GM19397 (cell line): Measurements from ENCODE around the gene MMP25.

Source experiments
- ATAC-seq: cut with Tn5 transposase; IDR thresholded peaks from one replicate; pipeline ENCODE4 v1.9.1; 2021; ENCODE audit warnings: mild to moderate bottlenecking, moderate library complexity; ENCODE audit not compliant: unreplicated experiment

The MMP25 gene

GRCh38 chr16:3089717-3090592 is 43.6 kb downstream of the MMP25 start:
- no peak for ATAC-seq

- ATAC-seq: no peak
Observed at GRCh38 chr16:3091551-3091950, 45.2 kb downstream of the MMP25 start.

- no peak for ATAC-seq
Observed at GRCh38 chr16:3092501-3092941, 46.2 kb downstream of the MMP25 start.

- ATAC-seq: no peak
Observed at GRCh38 chr16:3094289-3095027, 48.1 kb downstream of the MMP25 start.

- peak; percentile 57 for ATAC-seq
Observed at GRCh38 chr16:3095869-3096268, 49.5 kb downstream of the MMP25 start.

- ATAC-seq: no peak
Observed at GRCh38 chr16:3096362-3096761, 50.0 kb downstream of the MMP25 start.

GRCh38 chr16:3097266-3097665 is 50.9 kb downstream of the MMP25 start:
- ATAC-seq: no peak

- no peak for ATAC-seq
Observed at GRCh38 chr16:3098459-3099394, 52.4 kb downstream of the MMP25 start, which contains the start of gene ZSCAN10. Gene ZSCAN10 (minus strand): TSS chr16:3099294. CDS start chr16:3092937, 6,357 bp downstream.

GRCh38 chr16:3099395-3099731 is 53.0 kb downstream of the MMP25 start:
- no peak for ATAC-seq

- ATAC-seq: peak; percentile 52
Observed at GRCh38 chr16:3099732-3100499, 53.6 kb downstream of the MMP25 start.

GRCh38 chr16:3101018-3101840 is 54.9 kb downstream of the MMP25 start:
- ATAC-seq: no peak

GRCh38 chr16:3101841-3102470 is 55.6 kb downstream of the MMP25 start:
- no peak for ATAC-seq

- ATAC-seq: peak; percentile 81
Observed at GRCh38 chr16:3106205-3106928, 60.0 kb downstream of the MMP25 start.
